Natural killer cell (primary cell): ENCODE measurements around the gene THSD1. TPM values are rescaled to one million over a fixed set of nuclear protein-coding genes. Genes with fewer than 3 reads are reported as not detected.

Experiments
- ATAC-seq, 3 donors: fragments of 150-1000 bp in 2 of 3; fragments of 200-7000 bp in 1 of 3; cut with Tn5 transposase; 1 replicate in 1 of 3; 2 replicates in 2 of 3; pipeline ENCODE4 v1.10.0; 2021; ENCODE audit warnings: mild to moderate bottlenecking in 2 of 3, moderate library complexity in 2 of 3
- DNase-seq, 2 donors: peaks; one replicate each; pipeline versions ENCODE4 v3.0.0 to v3.0.0-alpha.2; 2013 to 2021; ENCODE audit warnings: mixed read lengths in 1 of 2
- H3K27ac ChIP-seq: one replicate; pipeline ENCODE4 v1.5.1; 2013; ENCODE audit warnings: mild to moderate bottlenecking, low read length
- H3K27me3 ChIP-seq: one replicate; pipeline ENCODE4 v1.6.1; 2013; ENCODE audit warnings: low read length; ENCODE audit not compliant: control insufficient read depth, insufficient read depth
- H3K36me3 ChIP-seq: one replicate; pipeline ENCODE4 v1.6.1; 2013; ENCODE audit warnings: low read length; ENCODE audit not compliant: control insufficient read depth, insufficient read depth
- H3K4me1 ChIP-seq: one replicate; pipeline ENCODE4 v1.6.1; 2013; ENCODE audit warnings: low read length; ENCODE audit not compliant: control insufficient read depth, insufficient read depth
- H3K4me3 ChIP-seq: one replicate; pipeline ENCODE4 v1.5.1; 2013; ENCODE audit warnings: low read length
- H3K9me3 ChIP-seq: one replicate; pipeline ENCODE4 v1.6.1; 2013; ENCODE audit warnings: low read length; ENCODE audit not compliant: control insufficient read depth, insufficient read depth
- H3K27ac Mint-ChIP-seq, 2 donors: one replicate each; pipeline ENCODE4 v1.8.0; 2022; ENCODE audit warnings: mild to moderate bottlenecking in 2 of 2, mixed read lengths in 2 of 2, moderate library complexity in 1 of 2
- H3K27me3 Mint-ChIP-seq, 2 donors: one replicate each; pipeline ENCODE4 v1.8.0; 2022; ENCODE audit warnings: low read depth in 2 of 2, mixed read lengths in 2 of 2
- H3K36me3 Mint-ChIP-seq: one replicate; pipeline ENCODE4 v1.8.0; 2022; ENCODE audit warnings: mixed read lengths
- H3K4me1 Mint-ChIP-seq, 2 donors: one replicate each; pipeline ENCODE4 v1.8.0; 2022; ENCODE audit warnings: mixed read lengths in 2 of 2
- H3K4me3 Mint-ChIP-seq: one replicate; pipeline ENCODE4 v1.8.0; 2022; ENCODE audit warnings: mild to moderate bottlenecking, moderate library complexity, mixed read lengths
- H3K9me3 Mint-ChIP-seq, 2 donors: one replicate each; pipeline ENCODE4 v1.8.0; 2022; ENCODE audit warnings: mixed read lengths in 2 of 2
- WGBS: methylation state at CpG from one replicate; pipeline ENCODE4 v1.1.7; 2013; ENCODE audit warnings: missing lambda C conversion rate; ENCODE audit not compliant: insufficient coverage; 5-methylcytosine and 5-hydroxymethylcytosine counted together
- intact Hi-C: fragments of 100-400 bp; cut with micrococcal nuclease; formaldehyde crosslinking; loops from one replicate; pipeline ENCODE4 v1.14.2; 2022
- total RNA-seq, 4 donors: library from RNA; stranded (reverse); fragments of 120-200 nt in 1 of 4; gene quantifications; one replicate each; pipeline versions ENCODE4 v1.2.3 to v1.2.4, GENCODE V29; 2013 to 2022
- TF ChIP-seq, protein P1 (sequence below): fragments of 200-600 bp; IDR thresholded peaks from one replicate; pipeline ENCODE4 v1.8.0; 2022; ENCODE audit warnings: antibody characterized with exemption

THSD1 gene
- total RNA-seq, 3 donors from 2014 or later (not counting 1 experiment from before 2014, with no cell fraction given), result 0.61 to 1.2 (median 0.84) TPM

DNA sequence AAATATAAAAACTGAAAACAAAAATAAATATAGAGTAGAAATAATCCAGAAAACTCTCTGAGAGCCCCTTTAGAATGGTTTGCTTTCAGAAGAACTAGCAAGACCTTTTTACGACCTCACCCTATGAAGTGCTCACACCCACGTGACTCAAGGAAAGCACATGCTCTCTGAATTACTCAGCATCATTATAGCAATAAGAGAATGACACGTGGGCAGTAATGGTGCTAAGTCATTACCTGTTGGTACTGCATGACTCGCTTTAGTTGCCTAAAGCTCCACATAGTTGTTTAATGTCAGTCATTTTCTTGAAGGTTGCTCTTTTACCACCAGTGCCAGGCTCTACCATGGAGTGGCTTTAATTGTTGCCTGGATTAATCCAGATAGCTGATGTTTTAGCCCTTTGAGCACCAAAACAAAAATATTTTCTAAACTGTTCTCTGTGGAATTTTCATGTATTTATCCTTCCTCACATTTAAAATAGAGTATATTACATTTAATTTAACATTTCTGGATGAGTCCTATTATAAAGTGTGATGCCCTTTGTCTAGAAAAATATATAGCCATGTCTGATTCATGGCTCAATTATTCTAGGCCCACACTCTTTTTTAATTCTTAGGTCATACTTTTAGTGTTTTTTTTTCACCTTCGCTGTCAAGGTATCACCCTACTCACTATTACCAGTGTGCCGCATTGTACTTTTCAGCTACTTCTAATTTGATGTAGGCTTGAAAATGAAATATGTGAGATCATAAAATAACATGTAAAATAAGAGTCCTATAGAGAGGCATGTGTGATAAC lies 56.8 kb downstream of the THSD1 start:
- no peak overlapping the region for H3K4me3 ChIP-seq
- TF ChIP-seq, protein P1, sequence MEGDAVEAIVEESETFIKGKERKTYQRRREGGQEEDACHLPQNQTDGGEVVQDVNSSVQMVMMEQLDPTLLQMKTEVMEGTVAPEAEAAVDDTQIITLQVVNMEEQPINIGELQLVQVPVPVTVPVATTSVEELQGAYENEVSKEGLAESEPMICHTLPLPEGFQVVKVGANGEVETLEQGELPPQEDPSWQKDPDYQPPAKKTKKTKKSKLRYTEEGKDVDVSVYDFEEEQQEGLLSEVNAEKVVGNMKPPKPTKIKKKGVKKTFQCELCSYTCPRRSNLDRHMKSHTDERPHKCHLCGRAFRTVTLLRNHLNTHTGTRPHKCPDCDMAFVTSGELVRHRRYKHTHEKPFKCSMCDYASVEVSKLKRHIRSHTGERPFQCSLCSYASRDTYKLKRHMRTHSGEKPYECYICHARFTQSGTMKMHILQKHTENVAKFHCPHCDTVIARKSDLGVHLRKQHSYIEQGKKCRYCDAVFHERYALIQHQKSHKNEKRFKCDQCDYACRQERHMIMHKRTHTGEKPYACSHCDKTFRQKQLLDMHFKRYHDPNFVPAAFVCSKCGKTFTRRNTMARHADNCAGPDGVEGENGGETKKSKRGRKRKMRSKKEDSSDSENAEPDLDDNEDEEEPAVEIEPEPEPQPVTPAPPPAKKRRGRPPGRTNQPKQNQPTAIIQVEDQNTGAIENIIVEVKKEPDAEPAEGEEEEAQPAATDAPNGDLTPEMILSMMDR, result no peak
- H3K27ac ChIP-seq, result no peak overlapping the region
- H3K9me3 ChIP-seq, result no peaks in the 10 kb centered on the region
- H3K4me1 ChIP-seq, result no peaks in the 10 kb centered on the region
- Mint-ChIP-seq H3K9me3 (no peaks in the 10 kb centered on the region), H3K4me3 (no peak overlapping the region), H3K36me3 (no peaks in the 10 kb centered on the region), H3K4me1 (no peaks in the 10 kb centered on the region), H3K27me3 (peaks cover 15 to 25% of the 10 kb centered on the region in 2 donors), H3K27ac (no peak overlapping the region)
- intact Hi-C loops, result no loop called here
- DNase-seq (no peak), ATAC-seq (no peak)
- 39% methylated on average over 4 of the region's 6 CpGs for WGBS
- no peaks in the 10 kb centered on the region for H3K36me3 ChIP-seq
- H3K27me3 ChIP-seq, result no peaks in the 10 kb centered on the region

DNA sequence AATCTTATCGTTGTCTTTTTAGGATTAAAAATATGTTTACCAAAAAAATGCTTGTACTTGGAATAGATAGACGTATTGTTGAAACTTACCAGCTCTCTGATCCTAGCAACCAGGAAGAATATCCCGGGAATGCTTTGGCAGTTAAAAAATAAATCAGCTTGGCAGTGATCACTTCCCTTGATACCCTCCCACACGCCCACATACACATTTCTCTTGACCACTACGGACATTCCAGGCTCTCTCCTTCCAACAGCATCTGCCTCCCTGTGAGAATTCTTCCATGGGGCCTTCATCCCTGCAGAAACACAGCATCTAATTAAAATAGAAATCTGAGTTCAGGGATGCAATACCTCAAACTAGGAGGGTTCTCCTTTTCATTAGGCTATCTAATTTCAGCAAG lies 57.9 kb downstream of the THSD1 start:
- WGBS, result 93% methylated on average over 5 of the region's 5 CpGs
- TF ChIP-seq, protein P1, result no peak
- Histone ChIP-seq H3K9me3 (no peaks in the 10 kb centered on the region), H3K4me1 (no peaks in the 10 kb centered on the region), H3K27me3 (no peaks in the 10 kb centered on the region), H3K4me3 (no peak overlapping the region), H3K27ac (no peak overlapping the region), H3K36me3 (no peaks in the 10 kb centered on the region)
- H3K36me3 Mint-ChIP-seq, result no peaks in the 10 kb centered on the region
- peaks cover 18% of the 10 kb centered on the region in 2 donors for H3K27me3 Mint-ChIP-seq
- H3K4me3 Mint-ChIP-seq, result no peak overlapping the region
- intact Hi-C loops, result no loop called here
- H3K9me3 Mint-ChIP-seq, result no peaks in the 10 kb centered on the region
- no peak for DNase-seq
- ATAC-seq, result no peak
- no peaks in the 10 kb centered on the region for H3K4me1 Mint-ChIP-seq
- H3K27ac Mint-ChIP-seq, result no peak overlapping the region

DNA sequence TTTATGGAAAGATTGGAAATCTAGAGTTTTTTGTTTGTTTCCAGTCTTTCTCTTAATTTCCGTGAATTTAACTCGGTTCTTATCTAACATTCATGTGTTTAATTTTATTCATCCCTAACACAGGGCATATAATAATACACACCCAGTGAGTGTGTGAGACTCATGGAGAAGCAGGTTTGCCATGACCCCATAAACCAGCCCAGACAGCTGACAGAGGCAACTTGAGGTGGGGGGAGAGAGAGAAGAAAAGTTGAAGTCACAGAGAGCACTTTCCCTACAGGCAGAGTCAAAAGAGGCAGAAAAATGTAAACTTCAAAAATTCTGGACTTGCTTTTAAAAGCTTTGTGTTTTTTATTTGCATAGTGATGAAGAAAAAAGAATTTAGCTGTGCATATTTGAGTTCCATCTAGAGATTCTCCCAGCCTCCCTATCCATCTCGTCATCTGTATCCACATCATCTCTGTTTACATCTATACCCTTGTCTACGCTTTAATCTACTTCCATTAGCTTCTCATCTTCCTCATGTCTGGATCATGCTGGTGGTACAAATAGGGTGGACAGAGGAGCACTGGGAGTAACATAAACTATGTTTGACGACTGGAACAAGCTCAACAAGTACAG lies 60.2 kb downstream of the THSD1 start:
- H3K36me3 Mint-ChIP-seq, result no peaks in the 10 kb centered on the region
- Histone ChIP-seq H3K36me3 (no peaks in the 10 kb centered on the region), H3K4me1 (no peaks in the 10 kb centered on the region), H3K4me3 (no peak overlapping the region), H3K27ac (no peak overlapping the region), H3K27me3 (no peaks in the 10 kb centered on the region), H3K9me3 (no peaks in the 10 kb centered on the region)
- 83% methylated on average over 3 of the region's 5 CpGs for WGBS
- no peaks in the 10 kb centered on the region for H3K4me1 Mint-ChIP-seq
- no peak overlapping the region for H3K27ac Mint-ChIP-seq
- no peaks in the 10 kb centered on the region for H3K9me3 Mint-ChIP-seq
- TF ChIP-seq, protein P1, result no peak
- no peak for ATAC-seq
- no peak overlapping the region for H3K4me3 Mint-ChIP-seq
- peaks cover 14 to 30% of the 10 kb centered on the region in 2 donors for H3K27me3 Mint-ChIP-seq
- intact Hi-C loops, result no loop called here
- DNase-seq, result no peak
